Measurements from ENCODE around the gene MRPL55. TPM values are rescaled to one million over a fixed set of nuclear protein-coding genes. Genes with fewer than 3 reads are reported as not detected.
A peak's percentile ranks its signal among the peaks of the same experiment; 100 is the strongest.

MRPL55 gene
- 25.4 TPM for polyA plus RNA-seq (2012; ENCODE audit: missing spikeins)

- FAIRE-seq, result peak; percentile 100
- peak; percentile 93 for DNase-seq (ENCODE audit: insufficient read length)
- TF ChIP-seq TAF1 (IDR thresholded peaks at IDR 0.05; ENCODE audit: borderline replicate concordance, low read depth, low read length), result peak; percentile 51
- TF ChIP-seq POLR2A (IDR thresholded peaks at IDR 0.05; ENCODE audit: low read depth, low read length), result peak; percentile 83
- peak; percentile 91 for TF ChIP-seq POLR2AphosphoS5 (IDR thresholded peaks at IDR 0.05; ENCODE audit: low read depth, low read length)
Measured at GRCh38 chr1:228109073-228109961, at the start of gene MRPL55. TSS of gene MRPL55 (minus strand) at chr1:228109299. CDS start at chr1:228108260, 1,039 bp downstream.

DNA sequence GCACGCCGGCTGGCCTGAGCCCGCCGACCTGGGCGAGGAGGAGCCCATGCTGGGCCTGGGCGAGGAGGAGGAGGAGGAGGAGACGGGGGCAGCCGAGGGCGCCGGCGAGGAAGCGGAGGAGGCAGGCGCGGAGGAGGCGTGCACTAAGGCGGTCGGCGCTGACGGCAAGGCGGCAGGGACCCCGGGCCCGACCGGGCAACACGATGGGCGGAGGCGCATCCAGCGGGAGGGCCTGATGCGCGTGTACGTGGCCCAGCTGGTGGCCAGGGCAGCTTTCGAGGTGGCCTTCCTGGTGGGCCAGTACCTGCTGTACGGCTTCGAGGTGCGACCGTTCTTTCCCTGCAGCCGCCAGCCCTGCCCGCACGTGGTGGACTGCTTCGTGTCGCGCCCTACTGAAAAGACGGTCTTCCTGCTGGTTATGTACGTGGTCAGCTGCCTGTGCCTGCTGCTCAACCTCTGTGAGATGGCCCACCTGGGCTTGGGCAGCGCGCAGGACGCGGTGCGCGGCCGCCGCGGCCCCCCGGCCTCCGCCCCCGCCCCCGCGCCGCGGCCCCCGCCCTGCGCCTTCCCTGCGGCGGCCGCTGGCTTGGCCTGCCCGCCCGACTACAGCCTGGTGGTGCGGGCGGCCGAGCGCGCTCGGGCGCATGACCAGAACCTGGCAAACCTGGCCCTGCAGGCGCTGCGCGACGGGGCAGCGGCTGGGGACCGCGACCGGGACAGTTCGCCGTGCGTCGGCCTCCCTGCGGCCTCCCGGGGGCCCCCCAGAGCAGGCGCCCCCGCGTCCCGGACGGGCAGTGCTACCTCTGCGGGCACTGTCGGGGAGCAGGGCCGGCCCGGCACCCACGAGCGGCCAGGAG lies 49.3 kb upstream of the MRPL55 start:
- no peak for TF ChIP-seq TAF1 (IDR thresholded peaks at IDR 0.05; ENCODE audit: borderline replicate concordance, low read depth, low read length)
- TF ChIP-seq POLR2AphosphoS5 (IDR thresholded peaks at IDR 0.05; ENCODE audit: low read depth, low read length), result no peak
- TF ChIP-seq POLR2A (IDR thresholded peaks at IDR 0.05; ENCODE audit: low read depth, low read length), result no peak
- DNase-seq (ENCODE audit: insufficient read length) (no peak), FAIRE-seq (no peak)

GRCh38 chr1:228157729-228158126 lies 48.6 kb upstream of the MRPL55 start:
- no peak for FAIRE-seq
- no peak for DNase-seq (ENCODE audit: insufficient read length)
- TF ChIP-seq POLR2AphosphoS5 (IDR thresholded peaks at IDR 0.05; ENCODE audit: low read depth, low read length) (no peak), TAF1 (IDR thresholded peaks at IDR 0.05; ENCODE audit: borderline replicate concordance, low read depth, low read length) (no peak), POLR2A (IDR thresholded peaks at IDR 0.05; ENCODE audit: low read depth, low read length) (no peak)

DNA sequence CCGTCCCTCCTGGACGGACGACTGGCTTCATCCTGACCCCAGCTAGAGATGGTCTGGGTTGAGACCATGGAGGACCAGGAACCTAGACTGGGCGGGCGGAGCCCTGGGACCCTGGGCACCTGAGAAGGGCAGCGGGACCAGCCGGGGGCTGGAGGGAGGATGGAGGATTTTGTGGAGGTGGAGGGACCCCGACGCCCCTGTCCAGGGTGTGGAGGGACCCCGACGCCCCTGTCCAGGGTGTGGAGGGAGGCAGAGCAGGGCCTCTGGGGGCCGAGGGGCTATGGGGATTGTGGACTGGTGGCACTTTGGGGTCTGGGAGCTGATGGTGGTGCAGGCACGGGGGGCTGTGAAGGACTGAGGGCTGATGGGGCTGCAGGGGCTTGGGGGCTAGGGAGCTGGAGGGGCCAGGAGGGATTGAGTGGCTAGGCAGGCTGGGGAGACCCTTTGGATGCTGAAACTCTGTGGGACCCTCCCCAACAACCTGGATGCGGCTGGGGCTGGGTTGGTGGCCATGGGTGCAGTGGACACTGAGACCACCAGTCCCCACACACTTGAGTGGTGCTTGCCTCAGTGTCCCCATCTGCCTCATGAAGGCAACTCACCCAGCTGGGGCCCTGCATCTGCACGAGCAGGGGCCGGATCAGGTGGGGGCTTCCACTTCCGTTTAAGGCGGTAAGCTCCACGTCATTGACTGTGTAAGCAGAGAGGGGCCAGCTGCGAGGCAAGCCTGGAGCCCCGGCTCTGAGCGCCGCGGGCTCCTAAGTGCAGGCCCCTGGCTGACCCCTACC lies 48.0 kb upstream of the MRPL55 start:
- FAIRE-seq, result no peak
- no peak for DNase-seq (ENCODE audit: insufficient read length)
- TF ChIP-seq POLR2AphosphoS5 (IDR thresholded peaks at IDR 0.05; ENCODE audit: low read depth, low read length), result no peak
- no peak for TF ChIP-seq TAF1 (IDR thresholded peaks at IDR 0.05; ENCODE audit: borderline replicate concordance, low read depth, low read length)
- no peak for TF ChIP-seq POLR2A (IDR thresholded peaks at IDR 0.05; ENCODE audit: low read depth, low read length)

GRCh38 chr1:228156515-228156881 lies 47.4 kb upstream of the MRPL55 start:
- no peak for TF ChIP-seq TAF1 (IDR thresholded peaks at IDR 0.05; ENCODE audit: borderline replicate concordance, low read depth, low read length)
- TF ChIP-seq POLR2A (IDR thresholded peaks at IDR 0.05; ENCODE audit: low read depth, low read length), result no peak
- no peak for TF ChIP-seq POLR2AphosphoS5 (IDR thresholded peaks at IDR 0.05; ENCODE audit: low read depth, low read length)
- FAIRE-seq, result no peak

DNA sequence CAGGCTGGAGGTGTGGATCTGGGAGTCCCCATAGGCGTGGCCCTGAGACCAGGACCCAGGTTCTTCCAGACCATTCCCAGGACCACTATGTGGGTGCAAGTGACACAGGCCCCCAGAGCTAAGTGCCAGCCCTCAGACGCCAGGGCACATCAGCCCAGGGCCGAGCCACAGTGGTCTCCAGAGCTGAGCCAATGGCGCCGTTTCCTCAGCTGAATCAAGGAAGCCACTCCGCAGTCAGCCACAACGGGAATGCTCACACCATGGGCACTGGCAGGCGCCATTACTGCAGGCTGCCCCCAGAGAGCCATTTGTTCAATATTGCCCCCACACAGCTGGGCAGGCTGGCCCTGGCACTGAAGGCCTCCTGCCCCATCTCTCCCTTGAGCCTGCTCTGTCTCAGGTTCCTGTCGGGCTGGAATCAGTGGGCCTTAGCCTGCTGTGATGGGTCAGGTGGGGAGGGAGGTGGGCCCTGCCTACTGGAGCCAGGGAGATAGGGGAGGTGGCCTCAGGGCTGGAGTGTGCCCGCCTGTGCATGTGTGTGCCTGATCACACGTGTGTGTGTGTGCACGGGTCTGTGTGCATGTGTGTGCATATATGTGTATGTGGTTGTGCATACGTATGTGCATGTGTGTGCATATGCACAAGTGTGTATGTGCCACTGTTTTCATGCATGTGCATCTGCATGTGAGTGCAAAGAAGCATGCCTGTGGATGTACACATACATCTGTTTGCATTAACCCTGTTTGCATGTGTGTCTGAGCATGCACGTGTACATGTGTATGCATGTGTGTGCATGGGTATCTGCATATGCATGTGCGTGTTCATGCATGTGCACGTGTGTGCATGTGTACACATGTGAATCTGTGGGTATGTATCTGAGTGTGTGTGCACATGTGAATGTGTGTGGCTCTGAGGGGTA lies 46.8 kb upstream of the MRPL55 start:
- FAIRE-seq, result no peak

More at GRCh38 chr1:228156515-228156881, 47.4 kb upstream of the MRPL55 start:
- DNase-seq (ENCODE audit: insufficient read length), result no peak

GRCh38 chr1:228154670-228155571 lies 45.8 kb upstream of the MRPL55 start:
- DNase-seq (ENCODE audit: insufficient read length) (no peak), FAIRE-seq (no peak)
- no peak for TF ChIP-seq TAF1 (IDR thresholded peaks at IDR 0.05; ENCODE audit: borderline replicate concordance, low read depth, low read length)

More for the DNA sequence above, 46.8 kb upstream of the MRPL55 start:
- DNase-seq (ENCODE audit: insufficient read length), result no peak
- TF ChIP-seq POLR2AphosphoS5 (IDR thresholded peaks at IDR 0.05; ENCODE audit: low read depth, low read length) (no peak), POLR2A (IDR thresholded peaks at IDR 0.05; ENCODE audit: low read depth, low read length) (no peak), TAF1 (IDR thresholded peaks at IDR 0.05; ENCODE audit: borderline replicate concordance, low read depth, low read length) (no peak)

- DNase-seq (ENCODE audit: insufficient read length) (no peak), FAIRE-seq (no peak)
- TF ChIP-seq TAF1 (IDR thresholded peaks at IDR 0.05; ENCODE audit: borderline replicate concordance, low read depth, low read length) (no peak), POLR2AphosphoS5 (IDR thresholded peaks at IDR 0.05; ENCODE audit: low read depth, low read length) (no peak), POLR2A (IDR thresholded peaks at IDR 0.05; ENCODE audit: low read depth, low read length) (no peak)
Measured at GRCh38 chr1:228154021-228154669, 45.0 kb upstream of the MRPL55 start.

DNA sequence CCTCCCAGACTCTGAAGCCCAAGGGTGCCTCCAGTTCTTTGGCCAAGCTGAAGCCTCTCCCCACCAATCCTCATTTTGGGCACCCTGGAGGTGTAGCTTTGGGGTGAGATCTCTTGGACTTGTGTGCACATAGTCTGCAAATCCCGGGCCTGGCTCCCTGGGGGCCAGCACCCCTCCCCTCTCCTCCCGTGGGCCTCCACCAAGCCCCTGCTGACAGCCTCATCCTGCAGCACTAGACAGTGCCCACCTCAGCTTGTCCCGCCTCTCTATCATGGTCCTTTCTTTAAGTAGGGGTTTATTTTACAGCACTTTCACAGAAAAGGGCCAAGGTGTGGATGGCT lies 43.8 kb upstream of the MRPL55 start:
- no peak for FAIRE-seq
- DNase-seq (ENCODE audit: insufficient read length), result no peak
- TF ChIP-seq POLR2AphosphoS5 (IDR thresholded peaks at IDR 0.05; ENCODE audit: low read depth, low read length), result no peak
- TF ChIP-seq POLR2A (IDR thresholded peaks at IDR 0.05; ENCODE audit: low read depth, low read length), result no peak
- TF ChIP-seq TAF1 (IDR thresholded peaks at IDR 0.05; ENCODE audit: borderline replicate concordance, low read depth, low read length), result no peak
